MCF 10A (cell line): ENCODE measurements around the gene JMJD6. TPM values are rescaled to one million over a fixed set of nuclear protein-coding genes. Genes with fewer than 3 reads are reported as not detected.
"Not testable (repeated sequence)": the region's sequence is repeated elsewhere in the genome, so short reads cannot be mapped to it uniquely, and the experiment has no call there.

ENCODE experiments used
- BruUV-seq: library from RNA; stranded (reverse); fragments of 400-500 nt; replicated peaks from 2 replicates; lab custom pipeline; 2021; lab: Mats Ljungman, UMichigan
- CTCF ChIA-PET: fragments of 300-600 bp; sonication (Branson Sonifier 250); formaldehyde crosslinking; extraction: SDS; loops from one replicate; lab custom pipeline; 2021; ENCODE audit warnings: antibody characterized with exemption, inconsistent platforms; lab: Yijun Ruan, JAX
- POLR2A ChIA-PET: fragments of 300-600, 350-650 bp; sonication (Branson Sonifier 250); formaldehyde crosslinking; extraction: SDS; loops from one replicate; lab custom pipeline; 2020; ENCODE audit warnings: antibody characterized with exemption, inconsistent platforms; lab: Yijun Ruan, JAX
- DNase-seq: peaks from one replicate; pipeline ENCODE4 v3.0.0-alpha.2; 2018; ENCODE audit not compliant: unreplicated experiment
- H3K27ac Mint-ChIP-seq: one replicate; pipeline ENCODE4 v1.8.0; 2022; ENCODE audit warnings: mild to moderate bottlenecking, low read depth, mixed read lengths; ENCODE audit not compliant: unreplicated experiment
- H3K27me3 Mint-ChIP-seq: one replicate; pipeline ENCODE4 v1.8.0; 2022; ENCODE audit warnings: mixed read lengths; ENCODE audit not compliant: insufficient read depth, unreplicated experiment
- H3K36me3 Mint-ChIP-seq: one replicate; pipeline ENCODE4 v1.8.0; 2022; ENCODE audit warnings: mild to moderate bottlenecking, moderate library complexity, mixed read lengths; ENCODE audit not compliant: insufficient read depth, unreplicated experiment
- H3K4me1 Mint-ChIP-seq: one replicate; pipeline ENCODE4 v1.8.0; 2022; ENCODE audit warnings: mixed read lengths; ENCODE audit not compliant: insufficient read depth, unreplicated experiment
- H3K4me3 Mint-ChIP-seq: one replicate; pipeline ENCODE4 v1.8.0; 2022; ENCODE audit warnings: mild to moderate bottlenecking, moderate library complexity, mixed read lengths; ENCODE audit not compliant: unreplicated experiment
- H3K9me3 Mint-ChIP-seq: one replicate; pipeline ENCODE4 v1.8.0; 2022; ENCODE audit warnings: mixed read lengths; ENCODE audit not compliant: unreplicated experiment
- CTCF ChIP-seq: fragments of 200-600 bp; IDR thresholded peaks from one replicate; pipeline ENCODE4 v1.8.0; 2022; ENCODE audit warnings: antibody characterized with exemption, mild to moderate bottlenecking; ENCODE audit not compliant: unreplicated experiment
- intact Hi-C: fragments of 100-400 bp; cut with micrococcal nuclease; formaldehyde crosslinking; loops from 2 replicates; pipeline ENCODE4 v1.14.1; 2022
- total RNA-seq: library from RNA; stranded (reverse); gene quantifications from 2 replicates; pipeline ENCODE4 v1.2.3, GENCODE V29; 2022

Gene JMJD6
- total RNA-seq, 1 experiment from 2014 or later: 29.4 TPM

- TF ChIP-seq CTCF: peak; percentile 74
- H3K27ac Mint-ChIP-seq: peak overlapping the region; percentile 55
- no peaks in the 10 kb centered on the region for H3K27me3 Mint-ChIP-seq
- no peaks in the 10 kb centered on the region for H3K9me3 Mint-ChIP-seq
- H3K4me3 Mint-ChIP-seq: no peak overlapping the region
- H3K4me1 Mint-ChIP-seq: peaks cover 13% of the 10 kb centered on the region
- DNase-seq: peak; percentile 67
- intact Hi-C loops: loop anchor here (2.0 to 10.0 kb wide), 3 partner anchors 33 to 192 kb away; no protein-coding TSS in a partner anchor
- CTCF ChIA-PET: interaction anchor here (0.5 to 2.7 kb wide), 9 partner anchors 10 to 333 kb away, joined by 3 to 26 read pairs (median 5); partner anchors contain the start of gene PRCD
- no TSS peak for BruUV-seq
- H3K36me3 Mint-ChIP-seq: peaks cover 75% of the 10 kb centered on the region
- POLR2A ChIA-PET: interaction anchor here (0.5 to 5.3 kb wide), 6 partner anchors 10 to 156 kb away, joined by 3 to 51 read pairs (median 13); partner anchors contain the start of genes JMJD6 and METTL23
Measured at GRCh38 chr17:76714822-76715495, 11.4 kb downstream of the JMJD6 start.

DNA sequence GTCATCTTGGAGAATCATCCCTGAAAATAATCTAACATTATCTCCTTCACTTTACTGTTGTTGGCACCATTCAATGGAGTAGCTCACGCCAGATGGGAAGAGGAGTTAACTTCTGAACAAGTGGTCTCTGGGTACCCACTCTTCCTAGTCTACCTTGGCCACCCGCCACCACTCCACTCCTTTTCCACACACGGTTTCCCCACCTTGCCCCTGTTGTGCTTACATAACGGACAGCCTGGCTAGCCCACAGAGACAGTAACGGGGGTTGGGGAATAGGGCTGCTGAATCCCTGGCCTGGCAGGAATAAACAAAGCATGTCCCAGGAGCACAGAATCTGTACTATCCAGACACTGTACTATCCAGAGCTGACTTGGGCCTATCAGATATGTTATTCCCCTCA, 12.1 kb downstream of the JMJD6 start:
- H3K4me1 Mint-ChIP-seq: peaks cover 16% of the 10 kb centered on the region
- ChIA-PET CTCF (interaction anchor here (0.6 to 2.7 kb wide), 17 partner anchors 10 to 634 kb away, joined by 3 to 26 read pairs (median 5); partner anchors contain the start of genes JMJD6 and PRCD), POLR2A (interaction anchor here (0.9 to 5.3 kb wide), 5 partner anchors 11 to 155 kb away, joined by 3 to 51 read pairs (median 5); partner anchors contain the start of genes JMJD6 and METTL23)
- TF ChIP-seq CTCF: no peak
- DNase-seq: no peak
- H3K9me3 Mint-ChIP-seq: no peaks in the 10 kb centered on the region
- intact Hi-C loops: loop anchor here (2.0 to 10.0 kb wide), 2 partner anchors 160 to 192 kb away; no protein-coding TSS in a partner anchor
- peaks cover 69% of the 10 kb centered on the region for H3K36me3 Mint-ChIP-seq
- no TSS peak for BruUV-seq
- no peak overlapping the region for H3K4me3 Mint-ChIP-seq
- H3K27me3 Mint-ChIP-seq: no peaks in the 10 kb centered on the region
- no peak overlapping the region for H3K27ac Mint-ChIP-seq

DNA sequence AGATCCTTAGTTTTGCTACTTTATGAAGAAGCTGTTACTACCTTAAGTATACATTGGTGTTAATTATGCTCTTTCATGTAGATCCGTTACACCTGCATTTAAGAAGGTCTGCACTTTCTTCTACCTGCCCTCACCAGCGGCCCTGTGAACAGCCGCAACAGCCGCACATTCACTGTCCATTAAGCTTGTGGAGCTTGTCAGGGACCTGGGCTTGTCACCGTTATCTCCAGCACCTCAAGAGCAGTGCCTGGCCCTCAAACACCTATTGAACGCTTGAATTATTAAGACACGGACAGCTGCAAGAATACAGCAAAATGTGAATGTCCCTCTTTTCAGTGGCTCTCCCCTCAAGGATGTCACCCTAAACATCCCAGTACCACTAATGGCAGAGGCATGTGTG, 12.6 kb downstream of the JMJD6 start:
- POLR2A ChIA-PET: interaction anchor here (0.9 to 5.3 kb wide), 5 partner anchors 11 to 154 kb away, joined by 3 to 51 read pairs (median 5); partner anchors contain the start of genes JMJD6 and METTL23
- no TSS peak for BruUV-seq
- H3K27ac Mint-ChIP-seq: no peak overlapping the region
- CTCF ChIA-PET: interaction anchor here (0.7 to 2.7 kb wide), 15 partner anchors 11 to 633 kb away, joined by 3 to 26 read pairs (median 3); partner anchors contain the start of gene JMJD6
- no peak for TF ChIP-seq CTCF
- no peaks in the 10 kb centered on the region for H3K27me3 Mint-ChIP-seq
- H3K36me3 Mint-ChIP-seq: peaks cover 63% of the 10 kb centered on the region
- intact Hi-C loops: loop anchor here (2.0 to 10.0 kb wide), 2 partner anchors 159 to 191 kb away; no protein-coding TSS in a partner anchor
- H3K4me3 Mint-ChIP-seq: no peak overlapping the region
- no peak for DNase-seq
- H3K9me3 Mint-ChIP-seq: no peaks in the 10 kb centered on the region
- H3K4me1 Mint-ChIP-seq: peaks cover 21% of the 10 kb centered on the region

GRCh38 chr17:76712321-76712720, 14.1 kb downstream of the JMJD6 start:
- CTCF ChIA-PET: interaction anchor here (1.2 kb wide), 1 partner anchor 31 kb away, joined by 5 read pairs; no protein-coding TSS in a partner anchor
- not testable (repeated sequence) for H3K27me3 Mint-ChIP-seq, DNase-seq, BruUV-seq, H3K9me3 Mint-ChIP-seq, H3K27ac Mint-ChIP-seq, H3K4me3 Mint-ChIP-seq
- peaks cover 21% of the 10 kb centered on the region for H3K4me1 Mint-ChIP-seq
- POLR2A ChIA-PET: interaction anchor here (0.7 to 2.7 kb wide), 4 partner anchors 9 to 356 kb away, joined by 3 to 14 read pairs (median 6); partner anchors contain the start of genes JMJD6 and METTL23
- intact Hi-C loops: loop anchor here (10.0 kb wide), 1 partner anchor 158 kb away; no protein-coding TSS in a partner anchor
- peaks cover 48% of the 10 kb centered on the region for H3K36me3 Mint-ChIP-seq
